Measurements from ENCODE around the gene TGOLN2.

Gene TGOLN2

GRCh38 chr2:85287721-85288120, 40.1 kb downstream of the TGOLN2 start:
- no peak for DNase-seq (ENCODE audit: low read depth)
- TF ChIP-seq CTCF (IDR thresholded peaks at IDR 0.05; ENCODE audit: low read depth, low read length, missing control alignments) = no peak
- in situ Hi-C loops (cut with HindIII; ENCODE audit: low sequenced_read_pairs) = no loop called here
- H3K4me3 ChIP-seq (ENCODE audit: low read depth, low read length) = no peak overlapping the region

- DNase-seq (ENCODE audit: low read depth) = no peak
- in situ Hi-C loops (cut with HindIII; ENCODE audit: low sequenced_read_pairs) = no loop called here
- no peak overlapping the region for H3K4me3 ChIP-seq (ENCODE audit: low read depth, low read length)
- no peak for TF ChIP-seq CTCF (IDR thresholded peaks at IDR 0.05; ENCODE audit: low read depth, low read length, missing control alignments)
Measured at GRCh38 chr2:85286918-85287317, 40.9 kb downstream of the TGOLN2 start.

- in situ Hi-C loops (cut with HindIII; ENCODE audit: low sequenced_read_pairs) = no loop called here
- DNase-seq (ENCODE audit: low read depth) = no peak
- TF ChIP-seq CTCF (IDR thresholded peaks at IDR 0.05; ENCODE audit: low read depth, low read length, missing control alignments) = no peak
- H3K4me3 ChIP-seq (ENCODE audit: low read depth, low read length) = no peak overlapping the region
Measured at GRCh38 chr2:85283641-85284040, 44.1 kb downstream of the TGOLN2 start.

- no peak for DNase-seq (ENCODE audit: low read depth)
- no peak overlapping the region for H3K4me3 ChIP-seq (ENCODE audit: low read depth, low read length)
- in situ Hi-C loops (cut with HindIII; ENCODE audit: low sequenced_read_pairs) = no loop called here
- no peak for TF ChIP-seq CTCF (IDR thresholded peaks at IDR 0.05; ENCODE audit: low read depth, low read length, missing control alignments)
Measured at GRCh38 chr2:85282914-85283313, 44.9 kb downstream of the TGOLN2 start.

- in situ Hi-C loops (cut with HindIII; ENCODE audit: low sequenced_read_pairs) = no loop called here
- no peak for DNase-seq (ENCODE audit: low read depth)
- no peak for TF ChIP-seq CTCF (IDR thresholded peaks at IDR 0.05; ENCODE audit: low read depth, low read length, missing control alignments)
- H3K4me3 ChIP-seq (ENCODE audit: low read depth, low read length) = no peak overlapping the region
Measured at GRCh38 chr2:85281553-85281952, 46.2 kb downstream of the TGOLN2 start.

GRCh38 chr2:85278361-85278760, 49.4 kb downstream of the TGOLN2 start:
- no peak for DNase-seq (ENCODE audit: low read depth)
- in situ Hi-C loops (cut with HindIII; ENCODE audit: low sequenced_read_pairs) = no loop called here
- H3K4me3 ChIP-seq (ENCODE audit: low read depth, low read length) = no peak overlapping the region
- TF ChIP-seq CTCF (IDR thresholded peaks at IDR 0.05; ENCODE audit: low read depth, low read length, missing control alignments) = no peak

All from astrocyte of the cerebellum (primary cell).